Neutrophil (primary cell): ENCODE measurements around the gene NDUFS4.

ENCODE experiments used
- H3K27ac ChIP-seq: fragments of 200-600 bp; sonication (generic); 2 replicates; pipeline ENCODE4 v1.5.1; 2016; ENCODE audit warnings: mild to moderate bottlenecking, moderate library complexity
- H3K27me3 ChIP-seq: fragments of 200-600 bp; sonication (generic); 2 replicates; pipeline ENCODE4 v1.6.0; 2016; ENCODE audit warnings: mild to moderate bottlenecking
- H3K36me3 ChIP-seq: fragments of 200-600 bp; sonication (generic); 2 replicates; pipeline ENCODE4 v1.5.1; 2017
- H3K4me1 ChIP-seq, 2 experiments: fragments of 200-600 bp in 1 of 2; sonication (generic) in 1 of 2; 1 replicate in 1 of 2; 2 replicates in 1 of 2; pipeline versions ENCODE4 v1.5.1 to v1.6.1; 2013 to 2016; ENCODE audit warnings: low read depth in 1 of 2, low read length in 1 of 2, mild to moderate bottlenecking in 1 of 2, moderate library complexity in 1 of 2; ENCODE audit not compliant: control insufficient read depth in 1 of 2, insufficient read depth in 1 of 2
- H3K4me3 ChIP-seq, 2 experiments: fragments of 200-600 bp in 1 of 2; sonication (generic) in 1 of 2; 1 replicate in 1 of 2; 2 replicates in 1 of 2; pipeline ENCODE4 v1.5.1; 2013 to 2016; ENCODE audit warnings: low read depth in 1 of 2, low read length in 1 of 2, mild to moderate bottlenecking in 1 of 2, moderate library complexity in 1 of 2
- H3K9me3 ChIP-seq: fragments of 200-600 bp; sonication (generic); 2 replicates; pipeline ENCODE4 v1.5.1; 2016
- CTCF ChIP-seq: fragments of 200-600 bp; sonication (generic); IDR thresholded peaks from 2 replicates; pipeline ENCODE4 v1.5.1; 2016; ENCODE audit warnings: antibody characterized with exemption

NDUFS4 gene

GRCh38 chr5:53575101-53575500, 14.7 kb downstream of the NDUFS4 start:
- Histone ChIP-seq H3K4me1 (no peaks in the 10 kb centered on the region), H3K27me3 (no peaks in the 10 kb centered on the region), H3K36me3 (no peaks in the 10 kb centered on the region), H3K9me3 (no peaks in the 10 kb centered on the region), H3K4me3 (no peak overlapping the region), H3K27ac (no peak overlapping the region)
- no peak for TF ChIP-seq CTCF

DNA sequence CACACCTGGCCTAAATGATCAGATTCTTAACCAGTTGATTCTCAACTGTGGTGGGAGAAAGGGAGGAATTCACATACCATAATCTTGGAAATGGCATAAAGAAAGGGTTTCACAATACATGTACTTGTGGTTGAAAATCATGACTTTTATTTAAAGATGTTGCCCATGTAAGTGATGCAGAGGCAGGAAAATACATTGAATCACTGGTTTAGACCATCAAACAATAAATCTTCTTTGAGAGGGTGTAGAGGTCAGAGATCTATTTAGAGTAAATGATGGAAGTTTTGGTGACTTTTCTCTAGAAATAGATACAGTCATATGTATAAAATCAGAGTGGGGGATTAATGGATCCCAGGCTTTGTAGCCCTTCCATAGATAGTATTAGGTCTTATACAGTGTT, 15.4 kb downstream of the NDUFS4 start:
- Histone ChIP-seq H3K36me3 (no peaks in the 10 kb centered on the region), H3K27ac (no peak overlapping the region), H3K4me1 (no peaks in the 10 kb centered on the region), H3K9me3 (no peaks in the 10 kb centered on the region), H3K27me3 (no peaks in the 10 kb centered on the region), H3K4me3 (no peak overlapping the region)
- TF ChIP-seq CTCF, result no peak

DNA sequence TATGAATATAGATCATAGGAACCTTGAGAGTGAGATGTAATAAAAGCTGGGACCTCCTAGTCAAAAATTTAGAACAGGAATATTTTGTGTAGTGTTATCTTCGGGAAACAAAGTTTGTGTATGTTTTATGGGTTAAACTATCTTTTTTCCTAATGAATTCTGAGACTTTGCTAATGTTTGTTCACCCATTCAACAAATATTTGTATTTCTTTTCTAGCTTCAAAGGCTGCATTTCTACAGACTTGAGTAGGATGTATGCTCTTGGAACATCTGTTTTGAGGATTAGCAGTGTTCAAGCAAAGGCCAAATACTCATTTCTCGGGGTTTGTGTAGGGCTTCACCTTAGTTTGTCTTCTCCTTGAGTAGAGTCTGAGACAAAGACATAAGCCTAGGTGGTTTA, 16.2 kb downstream of the NDUFS4 start:
- no peak overlapping the region for H3K27ac ChIP-seq
- H3K4me3 ChIP-seq, result no peak overlapping the region
- no peak for TF ChIP-seq CTCF

GRCh38 chr5:53578854-53579253, 18.4 kb downstream of the NDUFS4 start:
- Histone ChIP-seq H3K36me3 (no peaks in the 10 kb centered on the region), H3K9me3 (no peaks in the 10 kb centered on the region), H3K4me3 (no peak overlapping the region), H3K4me1 (no peaks in the 10 kb centered on the region), H3K27me3 (no peaks in the 10 kb centered on the region), H3K27ac (no peak overlapping the region)
- TF ChIP-seq CTCF, result no peak

More for the DNA sequence above, 16.2 kb downstream of the NDUFS4 start:
- Histone ChIP-seq H3K9me3 (no peaks in the 10 kb centered on the region), H3K4me1 (no peaks in the 10 kb centered on the region), H3K27me3 (no peaks in the 10 kb centered on the region), H3K36me3 (no peaks in the 10 kb centered on the region)

DNA sequence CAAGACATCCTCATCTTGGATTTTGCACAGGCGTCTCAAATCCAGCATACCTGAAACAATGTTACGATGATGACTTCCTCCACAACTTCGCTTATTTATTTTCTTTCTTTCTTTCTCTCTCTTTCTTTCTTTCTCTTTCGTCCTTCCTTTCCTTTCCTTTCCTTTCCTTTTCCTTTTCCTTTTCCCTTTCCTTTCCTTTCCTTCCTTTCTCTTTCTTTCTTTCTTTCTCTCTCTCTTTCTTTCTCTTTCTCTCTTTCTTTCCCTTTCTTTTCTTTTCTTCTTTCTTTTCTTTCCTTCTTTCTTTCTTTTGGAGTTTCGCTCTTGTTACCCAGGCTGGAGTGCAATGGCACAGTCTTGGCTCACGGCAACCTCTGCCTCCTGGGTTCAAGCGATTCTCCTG, 20.1 kb downstream of the NDUFS4 start:
- no peaks in the 10 kb centered on the region for H3K36me3 ChIP-seq
- H3K4me1 ChIP-seq, result no peaks in the 10 kb centered on the region
- H3K27ac ChIP-seq, result no peak overlapping the region
- H3K9me3 ChIP-seq, result no peaks in the 10 kb centered on the region
- H3K4me3 ChIP-seq, result no peak overlapping the region
- TF ChIP-seq CTCF, result no peak
- no peaks in the 10 kb centered on the region for H3K27me3 ChIP-seq

DNA sequence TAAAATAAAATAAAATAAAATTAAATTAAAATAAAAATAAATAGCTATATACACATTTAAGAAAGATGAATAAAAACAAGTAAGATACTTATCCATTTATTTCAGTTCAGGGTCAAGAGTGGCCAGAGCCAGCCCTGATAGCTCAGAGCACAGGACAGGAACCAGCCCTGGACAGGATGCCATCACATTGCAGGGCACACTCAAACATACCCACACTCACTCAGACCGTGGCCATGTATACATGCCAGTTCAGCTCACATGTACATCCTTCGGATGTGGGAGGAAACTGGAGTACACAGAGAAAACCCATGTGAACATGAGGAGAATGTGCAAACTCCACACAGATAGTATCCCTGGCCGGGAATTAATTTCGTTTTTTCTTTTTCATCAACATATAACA, 21.8 kb downstream of the NDUFS4 start:
- no peaks in the 10 kb centered on the region for H3K27me3 ChIP-seq
- no peaks in the 10 kb centered on the region for H3K9me3 ChIP-seq
- H3K4me1 ChIP-seq, result no peaks in the 10 kb centered on the region
- H3K4me3 ChIP-seq, result no peak overlapping the region
- H3K27ac ChIP-seq, result no peak overlapping the region
- no peaks in the 10 kb centered on the region for H3K36me3 ChIP-seq
- TF ChIP-seq CTCF, result no peak
